Dermis blood vessel endothelial cell (primary cell): ENCODE results near the gene MEOX1. TPM values are rescaled to one million over a fixed set of nuclear protein-coding genes. Genes with fewer than 3 reads are reported as not detected.
A peak's percentile ranks its signal among the peaks of the same experiment; 100 is the strongest.
"Not testable (repeated sequence)": the region's sequence is repeated elsewhere in the genome, so short reads cannot be mapped to it uniquely, and the experiment has no call there.

Experiments
- DNase-seq: peaks from one replicate; pipeline ENCODE4 v3.0.0; 2010
- total RNA-seq: library from RNA; depleted of rRNA; stranded (reverse); fragments of >200 nt; gene quantifications from 2 replicates; pipeline ENCODE4 v1.2.3, GENCODE V29; 2014

Gene MEOX1
- total RNA-seq, 1 donor from 2014 or later = 1.4 TPM

DNA sequence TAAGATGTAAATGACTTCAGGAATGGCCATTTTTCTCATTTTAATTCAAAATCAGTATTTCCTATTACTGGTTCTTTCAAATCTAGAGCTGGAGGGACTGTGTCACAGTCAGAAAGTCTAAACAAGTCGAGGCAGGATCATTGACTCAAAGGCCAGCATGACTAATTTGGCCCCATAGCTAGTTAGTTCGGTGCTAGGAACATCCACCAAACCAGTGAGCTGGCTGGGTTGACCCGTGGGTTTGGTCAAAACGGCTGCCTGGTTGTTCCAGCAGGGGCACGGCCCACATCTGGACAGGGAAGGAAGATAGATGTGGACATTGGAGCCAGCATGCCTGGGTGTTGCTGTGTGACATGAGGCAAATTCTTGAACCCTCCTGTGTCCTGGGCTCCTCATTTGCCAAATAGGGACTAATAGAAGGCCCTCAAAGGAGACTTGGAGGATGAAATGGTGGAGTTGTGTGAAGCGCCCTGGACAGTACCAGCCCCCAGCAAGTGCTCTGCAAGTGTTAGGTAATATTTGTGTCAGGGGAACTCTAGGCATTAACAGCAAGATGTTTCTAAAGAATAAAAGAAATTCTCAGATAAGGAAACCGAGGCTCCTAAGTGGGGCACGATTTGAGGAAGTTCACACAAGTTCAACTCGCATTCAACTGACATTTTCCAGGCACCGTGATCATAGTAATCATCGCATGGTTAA lies 46.2 kb downstream of the MEOX1 start:
- DNase-seq = no peak

DNA sequence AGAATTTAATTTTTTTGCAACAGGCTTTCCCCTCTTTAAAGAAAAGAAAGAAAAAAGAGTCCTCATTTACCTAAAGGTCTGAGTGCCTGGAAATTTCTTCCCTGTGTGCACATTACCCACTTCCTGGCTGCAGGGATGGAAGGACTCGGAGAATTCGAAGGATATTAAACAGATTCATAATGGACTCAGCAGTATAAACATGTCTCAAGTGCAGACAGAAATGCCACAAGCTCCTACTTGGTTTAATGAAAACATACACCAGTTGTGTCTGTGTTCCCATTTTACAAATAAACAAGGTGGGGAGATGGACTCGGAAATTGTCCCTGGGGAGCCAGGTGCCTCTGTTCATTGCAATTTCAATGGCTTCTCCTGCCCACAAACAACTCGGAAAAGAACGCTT lies 47.2 kb downstream of the MEOX1 start:
- DNase-seq = no peak

DNA sequence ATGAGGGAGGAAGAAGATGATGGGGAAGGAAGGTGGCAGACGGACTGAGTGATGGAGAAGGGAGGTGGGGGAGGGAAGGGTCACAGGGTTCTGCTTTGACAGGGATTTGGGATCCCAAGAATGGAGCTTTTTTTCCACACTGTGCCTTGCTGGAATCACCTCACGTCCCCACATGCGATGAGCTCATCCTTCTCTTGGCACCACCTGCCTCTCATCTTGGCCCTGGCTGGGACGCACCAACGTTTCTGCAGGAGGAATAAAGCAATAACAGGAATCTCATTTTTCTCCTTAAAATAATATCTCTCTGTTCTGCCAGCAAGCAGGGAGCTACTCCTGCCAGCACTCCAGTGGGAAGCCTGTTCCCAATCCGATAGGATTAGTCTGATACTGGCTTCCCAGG lies 47.8 kb downstream of the MEOX1 start:
- DNase-seq = no peak

DNA sequence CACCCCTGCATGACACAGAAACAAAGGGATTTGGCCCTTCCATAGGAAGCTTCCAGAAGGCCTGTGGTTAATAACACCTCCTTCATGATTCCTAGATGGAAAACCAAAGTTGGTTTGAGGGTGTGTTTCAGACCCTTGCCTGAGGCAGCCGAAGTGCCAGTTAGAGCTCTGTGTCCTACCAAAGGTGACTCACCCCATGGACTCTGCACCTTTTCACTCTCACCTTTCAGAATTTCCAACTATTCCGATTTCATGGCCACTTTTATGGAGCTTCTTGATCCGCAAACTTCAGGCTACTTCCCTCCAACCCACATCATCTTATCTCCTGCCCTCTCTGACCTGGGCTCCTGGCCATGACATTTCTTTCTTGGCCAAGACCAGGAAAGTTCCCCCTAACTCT lies 49.2 kb downstream of the MEOX1 start:
- no peak for DNase-seq

DNA sequence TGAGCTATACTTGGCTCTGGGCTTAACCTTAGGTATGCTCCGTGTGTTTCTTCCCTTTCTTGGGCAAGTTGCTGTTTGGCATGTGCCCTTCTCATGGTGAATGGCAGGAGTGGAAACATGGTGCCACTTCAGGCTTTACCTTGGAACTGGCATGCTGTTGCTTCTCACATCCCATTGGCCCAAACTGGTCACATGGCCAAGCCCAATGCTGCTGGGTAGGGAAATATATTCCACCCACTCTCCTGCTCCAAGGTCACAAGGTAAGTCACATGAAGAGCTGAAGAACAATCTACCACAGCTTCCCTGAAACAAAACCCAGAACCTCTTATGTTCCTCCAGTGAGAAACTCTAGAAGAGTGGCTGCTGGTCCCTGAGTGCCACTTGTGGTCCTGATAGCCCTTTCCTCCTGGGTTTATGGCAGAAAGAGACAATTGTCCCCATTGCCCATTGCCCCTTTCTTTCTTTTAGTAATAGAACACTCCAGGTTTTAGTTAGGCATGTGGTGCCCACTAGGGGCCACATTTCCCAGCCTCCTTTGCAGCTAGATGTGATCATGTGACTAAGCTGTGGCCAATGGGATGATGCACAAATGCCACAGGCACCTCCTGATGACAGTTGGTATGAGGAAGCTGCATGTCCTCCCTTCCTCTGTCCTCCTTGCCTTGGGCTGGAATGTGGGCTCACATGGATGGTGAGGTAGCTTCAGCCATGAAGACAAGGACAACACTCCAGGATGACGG lies 50.3 kb downstream of the MEOX1 start:
- DNase-seq = no peak

DNA sequence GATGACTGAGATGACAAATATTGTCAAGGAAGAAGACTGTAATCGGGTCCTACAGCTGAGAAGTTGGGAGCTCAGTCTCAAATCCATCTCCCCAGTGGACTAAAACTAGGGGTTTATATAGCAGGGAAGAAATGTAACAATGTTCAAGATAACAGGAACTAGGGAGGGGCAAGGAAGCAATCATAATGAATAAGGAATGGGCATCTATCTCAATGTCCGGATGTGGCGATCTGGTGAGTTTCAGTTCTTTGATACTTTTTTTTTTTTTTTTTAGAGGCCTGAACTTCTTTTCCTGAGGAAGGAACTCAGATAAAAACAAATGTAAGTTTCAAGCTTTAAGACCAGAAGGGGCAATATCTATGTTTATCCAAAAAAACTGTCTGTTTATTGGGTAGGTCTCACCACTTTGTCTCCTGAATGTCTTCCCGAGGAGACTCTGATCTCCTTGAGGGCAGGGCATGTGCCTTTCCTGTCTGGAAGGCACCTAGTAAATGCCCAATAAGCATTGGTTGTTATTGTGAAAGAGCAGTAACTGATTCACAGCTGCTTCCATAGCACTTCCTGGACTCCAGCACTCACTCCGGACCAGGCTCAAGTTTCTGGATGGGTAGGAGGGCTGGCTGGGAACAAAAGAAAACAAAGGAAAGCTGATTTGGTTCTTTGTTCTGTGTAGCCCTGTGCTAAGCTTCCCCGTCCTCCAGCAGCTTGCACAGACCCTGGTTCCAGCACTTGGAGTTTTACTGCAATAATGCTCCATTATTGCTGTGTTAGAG lies 51.9 kb downstream of the MEOX1 start:
- DNase-seq = peak; percentile 91

DNA sequence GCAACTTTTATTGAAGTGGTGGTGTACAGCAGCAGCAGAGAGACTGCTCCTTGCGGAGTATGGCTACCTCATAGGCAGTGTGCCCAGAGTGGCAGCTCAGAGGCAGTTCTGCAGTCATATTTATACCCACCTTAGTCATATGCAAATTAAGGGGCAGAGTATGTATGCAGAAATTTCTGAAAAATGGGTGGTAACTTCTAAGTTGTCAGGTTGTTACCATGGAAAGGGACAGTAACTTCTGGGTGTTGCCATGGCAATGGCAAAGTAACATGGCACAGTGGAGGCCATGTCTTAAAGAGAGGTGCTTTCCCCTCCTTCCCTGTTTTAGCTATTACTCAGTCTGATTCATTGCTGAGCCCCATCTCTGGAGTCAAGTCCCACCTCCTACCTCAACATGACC lies 53.4 kb downstream of the MEOX1 start:
- peak; percentile 66 for DNase-seq

DNA sequence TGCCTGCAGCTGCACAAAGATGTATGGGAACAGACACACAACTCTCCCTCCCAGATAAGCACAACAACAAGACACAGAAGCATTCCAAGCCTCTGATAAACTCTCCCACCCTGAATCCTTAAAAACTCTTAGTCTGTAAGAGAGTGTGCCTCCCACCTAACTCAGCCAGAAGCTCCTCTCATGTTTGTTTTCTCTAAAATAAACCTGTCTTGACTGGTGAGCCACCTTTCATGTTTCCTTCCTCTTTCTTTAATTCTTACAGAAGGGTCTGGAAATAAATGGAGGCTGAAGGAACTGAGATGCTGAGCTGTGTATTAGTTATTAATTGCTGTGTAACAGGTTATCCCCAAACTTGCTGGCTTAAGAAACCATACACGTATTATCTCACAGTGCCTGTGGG lies 57.2 kb downstream of the MEOX1 start:
- no peak for DNase-seq

DNA sequence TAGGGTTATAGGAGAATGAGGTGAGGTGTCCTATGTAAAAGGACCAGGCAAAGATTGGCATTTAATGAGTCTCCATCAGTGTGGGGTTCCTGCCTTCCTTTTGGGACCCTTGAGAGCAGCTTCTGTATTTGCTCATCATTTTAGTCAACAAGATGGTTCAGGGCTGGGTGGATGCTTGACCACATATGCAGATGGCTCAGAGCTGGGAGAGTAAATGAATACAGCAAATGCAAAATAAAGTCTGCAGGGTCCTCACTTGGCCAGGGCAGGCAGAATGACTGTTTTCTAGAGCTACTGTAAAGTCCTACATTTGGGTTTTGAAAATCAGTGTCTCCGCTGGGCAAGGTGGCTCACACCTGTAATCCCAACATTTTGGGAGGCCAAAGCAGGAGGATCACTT lies 58.4 kb downstream of the MEOX1 start:
- no peak for DNase-seq

DNA sequence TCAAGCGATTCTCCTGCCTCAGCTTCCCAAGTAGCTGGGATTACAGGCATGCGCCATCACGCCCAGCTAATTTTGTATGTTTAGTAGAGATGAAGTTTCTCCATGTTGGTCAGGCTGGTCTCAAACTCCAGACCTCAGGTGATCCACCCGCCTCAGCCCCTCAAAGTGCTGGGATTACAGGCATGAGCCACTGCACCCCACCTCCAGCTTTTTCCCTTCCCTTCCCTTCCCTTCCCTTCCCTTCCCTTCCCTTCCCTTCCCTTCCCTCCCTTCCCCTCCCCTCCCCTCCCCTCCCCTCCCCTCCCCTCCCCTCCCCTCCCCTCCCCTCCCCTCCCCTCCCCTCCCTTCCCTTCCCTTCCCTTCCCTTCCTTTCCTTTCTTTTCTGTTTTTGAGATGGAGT lies 59.2 kb downstream of the MEOX1 start:
- not testable (repeated sequence) for DNase-seq

DNA sequence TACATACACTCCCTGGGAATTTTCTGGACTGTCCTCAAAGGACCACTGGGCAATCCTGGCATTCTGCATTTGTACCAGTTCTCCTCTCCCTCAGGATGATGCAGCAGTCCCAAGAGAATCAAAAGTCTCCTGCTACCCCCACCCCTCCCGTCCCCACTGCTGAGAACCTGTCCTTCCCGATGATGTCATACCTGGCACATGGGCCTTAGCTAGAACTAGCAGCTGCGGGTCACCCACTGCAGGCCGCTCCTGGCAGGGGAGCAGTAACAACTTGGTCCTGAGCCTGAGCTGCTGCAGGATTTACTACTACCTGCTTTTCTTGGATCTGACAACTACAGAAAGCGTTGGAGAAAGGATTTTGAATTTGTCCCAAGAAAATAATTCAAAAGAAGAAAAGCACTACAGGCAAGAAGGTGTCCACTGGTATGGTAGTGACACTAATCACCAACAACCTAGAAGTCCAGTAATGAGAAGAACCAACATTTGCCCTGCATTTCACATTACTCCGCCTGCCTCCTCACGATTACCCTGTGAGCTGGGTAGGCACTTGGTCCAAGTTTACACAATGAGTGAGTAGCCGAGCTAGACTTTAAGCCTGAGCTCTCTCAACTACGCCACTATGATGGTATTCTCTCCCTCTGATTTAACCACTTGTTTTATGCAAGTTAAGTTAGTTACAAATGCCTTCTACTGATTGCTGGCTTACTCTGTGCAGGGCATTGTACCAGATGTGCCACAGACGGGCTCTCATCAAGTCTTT lies 60.3 kb downstream of the MEOX1 start:
- DNase-seq = peak; percentile 37

DNA sequence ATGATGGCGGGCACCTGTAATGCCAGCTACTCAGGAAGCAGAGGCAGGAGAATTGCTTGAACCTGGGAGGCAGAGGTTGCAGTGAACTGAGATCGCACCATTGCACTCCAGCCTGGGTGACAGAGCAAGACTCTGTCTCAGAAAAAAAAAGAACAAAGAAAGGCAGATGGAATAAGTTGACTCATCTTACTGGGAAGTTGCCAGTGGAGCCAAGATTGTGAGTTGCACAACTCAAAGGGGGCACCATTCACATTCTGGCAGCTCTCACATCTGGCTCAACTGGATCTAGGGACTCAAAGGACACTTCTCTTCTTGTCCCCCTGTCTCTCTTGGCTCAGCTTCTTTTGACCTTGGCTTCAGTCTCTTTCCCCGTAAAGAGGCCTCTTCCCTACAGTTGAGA lies 61.9 kb downstream of the MEOX1 start:
- peak; percentile 39 for DNase-seq

DNA sequence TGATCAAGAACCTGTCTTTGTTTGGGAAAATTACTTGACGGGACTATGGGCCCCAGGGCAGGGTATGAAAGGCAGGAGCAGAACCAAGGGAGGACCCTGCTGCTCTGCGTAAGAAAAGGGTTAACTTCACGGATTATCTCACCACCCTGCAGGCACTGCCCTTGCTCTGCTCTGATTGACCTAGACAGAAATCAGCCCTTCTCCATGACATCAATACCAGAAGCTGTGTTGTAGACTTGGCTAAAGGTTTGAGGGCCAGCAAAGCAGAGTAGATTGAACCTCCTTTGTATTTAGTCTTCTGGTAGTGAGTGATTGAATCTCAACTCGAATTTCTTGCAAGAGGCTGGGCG lies 62.7 kb downstream of the MEOX1 start:
- DNase-seq = no peak

DNA sequence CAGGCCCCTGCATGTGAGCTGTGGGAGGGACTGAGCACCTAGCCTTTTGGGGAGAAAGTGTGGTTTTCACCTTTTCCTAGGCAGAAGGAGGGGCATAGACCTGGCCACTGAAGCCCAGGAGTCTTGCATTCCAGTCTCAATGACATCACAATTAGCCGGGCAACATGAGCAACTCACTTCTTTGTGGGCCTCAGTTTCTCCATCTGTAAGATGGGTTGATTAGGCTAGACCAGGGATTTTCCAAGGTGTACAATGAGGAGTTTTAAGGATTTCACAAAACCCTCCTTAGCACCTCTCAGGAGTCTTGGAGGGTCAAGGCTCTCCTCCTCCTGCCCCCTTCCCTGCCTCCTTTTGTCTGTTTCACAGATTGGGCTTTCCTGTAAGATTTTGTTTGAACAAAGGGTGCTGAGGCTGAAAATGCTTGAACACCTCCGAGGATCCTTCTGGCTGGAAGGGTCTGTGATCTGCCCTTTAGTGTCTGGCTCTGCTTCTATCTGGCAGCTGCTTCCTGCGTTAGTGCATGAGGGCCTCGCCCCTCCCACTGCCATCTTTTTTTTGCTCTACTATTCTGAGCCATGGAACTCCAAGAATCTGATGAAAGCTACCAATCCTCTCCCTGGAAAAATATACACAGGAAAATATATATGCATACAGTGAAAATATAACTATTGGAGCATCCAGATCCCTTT lies 63.2 kb downstream of the MEOX1 start:
- peak; percentile 42 for DNase-seq

DNA sequence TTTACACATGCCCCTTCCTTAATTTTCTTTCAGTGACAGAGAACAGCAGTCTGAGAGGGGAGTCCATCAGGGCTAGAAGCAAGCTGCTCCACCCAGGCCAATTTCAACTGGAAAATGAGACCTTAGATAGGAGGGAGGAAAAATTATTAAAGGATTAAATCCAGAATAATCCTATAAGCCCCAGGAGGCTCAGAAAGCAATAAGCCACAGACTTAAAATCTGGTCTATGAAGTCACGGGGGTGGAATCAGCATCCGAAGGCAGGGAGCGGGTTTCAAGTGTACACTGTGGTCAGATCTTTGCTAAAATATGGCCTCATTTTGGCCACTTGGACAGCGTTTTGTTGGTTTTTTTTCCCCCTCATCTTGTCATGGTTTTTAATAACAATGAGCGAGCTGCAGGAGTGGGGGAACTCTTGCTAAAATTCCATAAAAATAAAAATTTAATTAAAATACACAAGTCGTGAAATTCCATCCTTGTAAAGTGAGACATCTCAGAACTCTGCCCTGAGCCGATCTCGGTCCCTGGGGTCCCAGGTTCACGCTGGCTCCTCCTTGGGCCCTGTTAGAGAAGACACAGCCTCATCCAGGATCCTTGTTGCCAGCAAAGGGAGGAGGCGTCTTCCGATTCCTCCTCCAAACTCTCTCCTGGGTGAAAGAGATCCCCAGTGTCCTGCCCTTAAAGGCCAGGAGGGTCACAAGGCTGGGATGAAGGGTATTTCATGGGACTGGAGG lies 63.9 kb downstream of the MEOX1 start:
- no peak for DNase-seq

DNA sequence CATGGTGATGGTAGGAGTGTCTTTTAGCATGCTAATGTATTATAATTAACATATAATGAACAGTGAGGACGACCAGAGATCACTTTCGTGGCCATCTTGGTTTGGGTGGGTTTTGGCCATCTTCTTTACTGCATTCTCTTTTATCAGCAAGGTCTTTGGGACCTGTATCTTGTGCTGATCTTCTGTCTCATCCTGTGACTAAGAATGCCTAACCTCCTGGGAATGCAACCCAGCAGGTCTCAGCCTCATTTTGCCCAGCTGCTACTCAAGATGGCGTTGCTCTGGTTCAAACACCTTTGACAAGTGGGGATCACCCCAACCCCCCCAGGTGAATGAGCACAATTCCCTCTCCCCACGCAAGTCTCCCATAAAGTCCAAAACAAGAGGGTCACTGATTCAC lies 66.3 kb downstream of the MEOX1 start:
- no peak for DNase-seq

DNA sequence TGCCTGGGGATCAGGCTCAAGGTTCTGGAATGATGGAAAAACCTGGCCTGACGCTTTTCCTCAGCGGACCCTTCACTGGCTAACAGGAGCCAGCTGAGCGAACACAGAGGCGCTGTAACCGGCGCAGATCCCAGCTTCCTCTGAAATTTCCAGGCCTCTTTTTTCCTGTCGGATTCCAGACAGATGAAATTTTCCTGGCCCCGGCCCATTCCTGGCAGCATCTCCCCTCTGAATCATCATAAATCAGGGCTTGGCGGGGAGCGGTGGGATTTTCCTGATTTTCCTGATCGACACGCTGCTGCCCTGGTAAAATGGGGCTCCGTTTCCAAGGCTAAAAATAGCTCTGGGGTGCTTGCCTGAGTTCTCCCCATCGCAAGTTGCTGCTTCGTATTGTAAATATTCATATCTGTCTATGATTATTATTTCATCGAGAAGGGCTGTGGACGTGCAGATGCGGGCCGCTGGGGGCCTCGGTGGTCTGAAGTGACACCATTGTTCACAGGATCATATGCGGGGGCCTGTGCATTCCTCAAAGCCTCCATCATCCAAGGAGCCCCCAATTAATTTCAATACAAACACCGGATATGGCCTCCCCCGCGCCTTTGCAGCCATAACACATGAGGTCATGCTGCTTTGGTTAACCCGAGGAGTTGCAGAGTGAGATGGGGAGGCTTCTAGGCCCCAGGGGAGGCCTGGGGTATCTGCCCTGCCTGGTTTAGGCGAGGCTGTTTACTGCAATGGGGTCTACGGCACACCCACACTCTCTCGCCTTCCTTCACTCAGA lies 69.8 kb downstream of the MEOX1 start:
- DNase-seq = peak; percentile 96

DNA sequence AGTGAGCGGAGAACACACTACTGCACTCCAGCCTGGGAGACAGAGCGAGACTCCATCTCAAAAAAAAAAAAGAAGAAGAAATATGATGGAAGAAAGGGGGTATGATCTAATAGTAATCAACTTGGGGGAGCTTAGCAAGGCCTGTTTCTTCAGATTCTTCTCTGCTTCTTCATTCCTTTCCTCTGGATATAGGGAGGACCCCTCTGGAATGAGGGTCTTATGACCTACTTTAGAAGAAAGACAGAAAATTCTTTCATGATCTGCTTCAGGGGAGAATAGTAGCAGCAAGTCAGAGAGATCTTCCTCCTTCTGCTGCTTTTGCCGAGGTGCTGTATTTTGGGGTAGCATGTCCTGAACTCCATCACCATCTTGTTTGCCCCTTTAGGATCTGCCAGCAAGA lies 70.7 kb downstream of the MEOX1 start:
- DNase-seq = no peak
